Hypothalamus (tissue), 51 donors: Measurements from ENCODE around the gene SPRYD3.
"Not testable (repeated sequence)": the region's sequence is repeated elsewhere in the genome, so short reads cannot be mapped to it uniquely, and the experiment has no call there.

Source experiments
- DNase-seq, 51 donors: peaks; one replicate each; lab custom pipeline; 2025; lab: John Stamatoyannopoulos, UW

The SPRYD3 gene

GRCh38 chr12:53102883-53103807 is 24.0 kb upstream of the SPRYD3 start, which contains the start of gene SOAT2:
TSS of gene SOAT2 (plus strand) at chr12:53103486. CDS start at chr12:53103578, 92 bp downstream.
- no peak for DNase-seq

GRCh38 chr12:53101931-53102781 is 23.0 kb upstream of the SPRYD3 start:
- no peak for DNase-seq

GRCh38 chr12:53101266-53101665 is 22.1 kb upstream of the SPRYD3 start:
- DNase-seq, result no peak

GRCh38 chr12:53100466-53101151 is 21.4 kb upstream of the SPRYD3 start:
- DNase-seq, result no peak

GRCh38 chr12:53099071-53099882 is 20.1 kb upstream of the SPRYD3 start:
- DNase-seq, result peak in 47 of 51 donors; percentile 18 to 83 (median 63)

- DNase-seq, result peak in 4 of 51 donors; percentile 24 to 56 (median 46)
These were observed 19.3 kb upstream of the SPRYD3 start for GRCh38 chr12:53098354-53098981.

GRCh38 chr12:53097564-53098353 is 18.6 kb upstream of the SPRYD3 start, which contains the start of gene IGFBP6:
TSS of gene IGFBP6 (plus strand) at chr12:53097667. CDS start at chr12:53097718, 51 bp downstream.
- peak in 19 of 51 donors; percentile 11 to 60 (median 35) for DNase-seq

GRCh38 chr12:53097207-53097563 is 18.0 kb upstream of the SPRYD3 start:
- peak in 1 of 51 donors; percentile 21 for DNase-seq

GRCh38 chr12:53096759-53097158 is 17.6 kb upstream of the SPRYD3 start:
- no peak for DNase-seq

- no peak for DNase-seq
These were observed 17.0 kb upstream of the SPRYD3 start for GRCh38 chr12:53096089-53096741.

- not testable (repeated sequence) for DNase-seq
These were observed 16.4 kb upstream of the SPRYD3 start for GRCh38 chr12:53095596-53095895.

- not testable (repeated sequence) for DNase-seq
These were observed 15.8 kb upstream of the SPRYD3 start for GRCh38 chr12:53094796-53095595.

GRCh38 chr12:53094394-53094787 is 15.2 kb upstream of the SPRYD3 start:
- DNase-seq, result no peak

- DNase-seq, result no peak
These were observed 14.7 kb upstream of the SPRYD3 start for GRCh38 chr12:53093777-53094393.

- no peak for DNase-seq
These were observed 12.6 kb upstream of the SPRYD3 start for GRCh38 chr12:53091756-53092155.

- DNase-seq, result no peak
These were observed 11.4 kb upstream of the SPRYD3 start for GRCh38 chr12:53090554-53090953.

- DNase-seq, result no peak
These were observed 10.9 kb upstream of the SPRYD3 start for GRCh38 chr12:53090105-53090504.
